ENCODE measurements around the gene WAPL. TPM values are rescaled to one million over a fixed set of nuclear protein-coding genes. Genes with fewer than 3 reads are reported as not detected.

WAPL gene
- total RNA-seq, 1 donor from 2014 or later = 43.2 TPM

DNA sequence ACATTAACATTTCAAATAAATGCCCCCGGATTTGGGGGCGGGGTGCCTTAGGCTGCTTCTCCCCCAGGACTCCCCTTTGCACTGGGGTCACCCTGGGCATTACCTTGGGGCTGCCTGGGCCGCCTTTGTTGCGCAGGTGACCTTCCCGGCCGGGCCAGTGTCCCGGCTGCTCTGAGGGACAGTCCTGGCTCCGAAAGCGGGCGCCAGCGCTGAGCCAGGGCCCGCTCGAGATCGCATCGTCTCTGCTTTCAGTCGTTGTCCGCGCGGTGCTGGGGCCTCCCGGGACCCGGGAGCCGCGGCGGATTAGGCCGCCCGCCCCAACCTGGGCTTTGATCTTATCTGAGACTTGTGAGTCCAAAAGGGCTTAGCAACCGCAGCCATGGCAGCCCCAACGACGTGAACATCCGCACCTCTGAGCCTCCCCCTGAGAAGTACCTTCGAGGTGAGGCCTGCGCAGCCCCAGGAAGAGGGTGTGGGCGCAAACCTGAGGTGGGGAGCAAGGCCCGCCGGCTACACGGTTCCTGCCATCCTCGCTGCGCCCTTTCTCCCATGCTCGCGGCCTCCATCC, 14.8 kb upstream of the WAPL start:
- no peak for TF ChIP-seq EZH2 (IDR thresholded peaks at IDR 0.05; ENCODE audit: insufficient read depth, low read length)
- TF ChIP-seq CTCF (IDR thresholded peaks at IDR 0.05; ENCODE audit: insufficient read depth, low read depth, low read length) = no peak
- H3K4me3 Mint-ChIP-seq (ENCODE audit: unreplicated experiment) = no peak overlapping the region
- Histone ChIP-seq H3K4me2 (ENCODE audit: low read length) (peak overlapping the region; percentile 93), H3K9me3 (ENCODE audit: insufficient read depth, low read depth, low read length) (no peaks in the 10 kb centered on the region), H3K4me3 (ENCODE audit: insufficient read depth, low read depth, low read length) (no peak overlapping the region), H3K79me2 (ENCODE audit: insufficient read depth, low read length) (no peaks in the 10 kb centered on the region), H2AFZ (ENCODE audit: low read depth, low read length) (peak overlapping the region; percentile 66), H3K27me3 (ENCODE audit: insufficient read depth, low read length) (no peaks in the 10 kb centered on the region), H3K9ac (ENCODE audit: low read length) (no peak overlapping the region), H4K20me1 (ENCODE audit: insufficient read depth, low read length) (no peaks in the 10 kb centered on the region), H3K36me3 (ENCODE audit: insufficient read depth, low read length) (no peaks in the 10 kb centered on the region), H3K27ac (ENCODE audit: low read depth, low read length) (no peak overlapping the region), H3K4me1 (ENCODE audit: insufficient read depth, low read length) (peaks cover 6% of the 10 kb centered on the region)
- peaks cover 2% of the 10 kb centered on the region for H3K36me3 Mint-ChIP-seq (ENCODE audit: low read depth, unreplicated experiment)
- no peak for DNase-seq (ENCODE audit: low read depth)
- FAIRE-seq = no peak
- peaks cover 2% of the 10 kb centered on the region for H3K9me3 Mint-ChIP-seq (ENCODE audit: unreplicated experiment)
- peaks cover 3% of the 10 kb centered on the region for H3K4me1 Mint-ChIP-seq (ENCODE audit: low read depth, unreplicated experiment)
- no peak overlapping the region for H3K27ac Mint-ChIP-seq (ENCODE audit: unreplicated experiment)
- peaks cover 21% of the 10 kb centered on the region for H3K27me3 Mint-ChIP-seq (ENCODE audit: low read depth, unreplicated experiment)

DNA sequence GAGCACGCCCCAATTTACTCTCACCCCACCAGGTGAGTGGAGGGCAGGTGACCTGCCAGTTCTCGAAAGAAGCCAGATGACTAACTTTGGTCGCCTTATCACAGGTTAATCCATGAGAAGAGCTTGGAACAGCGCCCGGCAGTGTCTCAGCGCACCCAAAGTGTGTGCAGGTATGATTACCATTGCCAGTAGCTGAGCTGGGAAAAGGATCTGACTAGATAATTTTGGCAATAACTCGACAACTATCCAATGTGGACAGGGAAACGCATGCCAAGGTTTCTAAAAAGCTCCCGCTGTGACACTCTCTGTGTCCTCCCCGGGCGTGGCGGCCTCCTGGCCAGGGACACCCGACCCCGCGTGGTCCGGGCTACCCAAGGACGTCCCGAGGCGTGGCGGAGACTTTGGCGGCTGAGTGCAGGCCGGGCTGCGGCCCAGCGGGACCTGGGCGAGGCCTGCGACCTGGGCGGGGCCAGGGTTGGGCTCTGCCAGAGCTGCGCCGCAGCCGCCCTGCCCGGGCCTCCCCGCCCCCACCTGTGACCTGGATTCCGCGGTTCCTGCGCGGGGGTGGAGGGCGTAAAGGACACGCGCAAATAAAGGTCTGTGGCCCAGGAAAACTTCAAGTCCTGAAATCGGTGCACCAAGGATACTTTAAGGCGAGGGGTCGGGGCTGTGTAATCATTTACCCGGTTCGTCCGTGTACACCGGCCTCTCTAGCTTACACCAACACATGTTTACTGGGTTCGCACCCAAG, 13.7 kb upstream of the WAPL start:
- H3K36me3 ChIP-seq (ENCODE audit: insufficient read depth, low read length) = no peaks in the 10 kb centered on the region
- H3K4me1 ChIP-seq (ENCODE audit: insufficient read depth, low read length) = peaks cover 6% of the 10 kb centered on the region
- H3K9me3 ChIP-seq (ENCODE audit: insufficient read depth, low read depth, low read length) = no peaks in the 10 kb centered on the region
- Mint-ChIP-seq H3K9me3 (ENCODE audit: unreplicated experiment) (peaks cover 2% of the 10 kb centered on the region), H3K4me1 (ENCODE audit: low read depth, unreplicated experiment) (peaks cover 3% of the 10 kb centered on the region), H3K36me3 (ENCODE audit: low read depth, unreplicated experiment) (peaks cover 2% of the 10 kb centered on the region), H3K27me3 (ENCODE audit: low read depth, unreplicated experiment) (peaks cover 21% of the 10 kb centered on the region), H3K27ac (ENCODE audit: unreplicated experiment) (no peak overlapping the region), H3K4me3 (ENCODE audit: unreplicated experiment) (no peak overlapping the region)
- peak overlapping the region; percentile 88 for H2AFZ ChIP-seq (ENCODE audit: low read depth, low read length)
- no peak for TF ChIP-seq CTCF (IDR thresholded peaks at IDR 0.05; ENCODE audit: insufficient read depth, low read depth, low read length)
- TF ChIP-seq EZH2 (IDR thresholded peaks at IDR 0.05; ENCODE audit: insufficient read depth, low read length) = no peak
- H3K79me2 ChIP-seq (ENCODE audit: insufficient read depth, low read length) = no peaks in the 10 kb centered on the region
- peak overlapping the region; percentile 74 for H3K9ac ChIP-seq (ENCODE audit: low read length)
- DNase-seq (ENCODE audit: low read depth) = no peak
- H3K4me3 ChIP-seq (ENCODE audit: insufficient read depth, low read depth, low read length) = peak overlapping the region; percentile 65
- H3K4me2 ChIP-seq (ENCODE audit: low read length) = peak overlapping the region; percentile 93
- no peaks in the 10 kb centered on the region for H4K20me1 ChIP-seq (ENCODE audit: insufficient read depth, low read length)
- H3K27ac ChIP-seq (ENCODE audit: low read depth, low read length) = no peak overlapping the region
- H3K27me3 ChIP-seq (ENCODE audit: insufficient read depth, low read length) = no peaks in the 10 kb centered on the region
- no peak for FAIRE-seq

- FAIRE-seq = no peak
- no peak overlapping the region for H3K4me3 Mint-ChIP-seq (ENCODE audit: unreplicated experiment)
Measured at GRCh38 chr10:86533328-86533727, 11.7 kb upstream of the WAPL start.

More at GRCh38 chr10:86533328-86533727, 11.7 kb upstream of the WAPL start:
- no peak for DNase-seq (ENCODE audit: low read depth)
- H3K4me2 ChIP-seq (ENCODE audit: low read length) = no peak overlapping the region
- H3K9me3 Mint-ChIP-seq (ENCODE audit: unreplicated experiment) = no peaks in the 10 kb centered on the region
- peaks cover 6% of the 10 kb centered on the region for H3K4me1 ChIP-seq (ENCODE audit: insufficient read depth, low read length)
- H2AFZ ChIP-seq (ENCODE audit: low read depth, low read length) = no peak overlapping the region
- H3K27ac Mint-ChIP-seq (ENCODE audit: unreplicated experiment) = no peak overlapping the region
- no peak overlapping the region for H3K4me3 ChIP-seq (ENCODE audit: insufficient read depth, low read depth, low read length)
- TF ChIP-seq EZH2 (IDR thresholded peaks at IDR 0.05; ENCODE audit: insufficient read depth, low read length) = no peak
- no peak for TF ChIP-seq CTCF (IDR thresholded peaks at IDR 0.05; ENCODE audit: insufficient read depth, low read depth, low read length)
- H3K27me3 ChIP-seq (ENCODE audit: insufficient read depth, low read length) = no peaks in the 10 kb centered on the region
- H3K79me2 ChIP-seq (ENCODE audit: insufficient read depth, low read length) = no peaks in the 10 kb centered on the region
- no peaks in the 10 kb centered on the region for H4K20me1 ChIP-seq (ENCODE audit: insufficient read depth, low read length)
- H3K9ac ChIP-seq (ENCODE audit: low read length) = no peak overlapping the region
- peaks cover 3% of the 10 kb centered on the region for H3K4me1 Mint-ChIP-seq (ENCODE audit: low read depth, unreplicated experiment)
- H3K27ac ChIP-seq (ENCODE audit: low read depth, low read length) = no peak overlapping the region
- H3K9me3 ChIP-seq (ENCODE audit: insufficient read depth, low read depth, low read length) = no peaks in the 10 kb centered on the region
- H3K27me3 Mint-ChIP-seq (ENCODE audit: low read depth, unreplicated experiment) = peaks cover 15% of the 10 kb centered on the region
- no peaks in the 10 kb centered on the region for H3K36me3 ChIP-seq (ENCODE audit: insufficient read depth, low read length)
- H3K36me3 Mint-ChIP-seq (ENCODE audit: low read depth, unreplicated experiment) = peaks cover 2% of the 10 kb centered on the region
